Ishikawa (cell line): ENCODE measurements around the gene FBXO31.

ENCODE experiments used
- CEBPB ChIP-seq: IDR thresholded peaks from 2 replicates; pipeline ENCODE4 v1.6.1; 2012
- CREB1 ChIP-seq: IDR thresholded peaks from 2 replicates; pipeline ENCODE4 v1.6.1; 2012; ENCODE audit warnings: low read depth
- EGR1 ChIP-seq: IDR thresholded peaks from 2 replicates; pipeline ENCODE4 v1.6.1; 2012
- EP300 ChIP-seq: IDR thresholded peaks from 2 replicates; pipeline ENCODE4 v1.6.1; 2012; ENCODE audit warnings: borderline replicate concordance
- FOXM1 ChIP-seq: IDR thresholded peaks from 2 replicates; pipeline ENCODE4 v1.6.1; 2012; ENCODE audit warnings: low read depth, borderline replicate concordance
- MAX ChIP-seq: IDR thresholded peaks from 2 replicates; pipeline ENCODE4 v1.6.1; 2012
- NFIC ChIP-seq: IDR thresholded peaks from 2 replicates; pipeline ENCODE4 v1.6.1; 2012
- RAD21 ChIP-seq: IDR thresholded peaks from 2 replicates; pipeline ENCODE4 v1.6.1; 2012; ENCODE audit warnings: low read depth
- REST ChIP-seq: IDR thresholded peaks from 2 replicates; pipeline ENCODE4 v1.6.1; 2012; ENCODE audit warnings: low read depth, mild to moderate bottlenecking
- TAF1 ChIP-seq: IDR thresholded peaks from 2 replicates; pipeline ENCODE4 v1.6.1; 2012; ENCODE audit warnings: low read depth, mild to moderate bottlenecking
- TCF12 ChIP-seq: IDR thresholded peaks from 2 replicates; pipeline ENCODE4 v1.6.1; 2012; ENCODE audit warnings: low read depth
- TEAD4 ChIP-seq: IDR thresholded peaks from 2 replicates; pipeline ENCODE4 v1.6.1; 2012
- USF1 ChIP-seq: IDR thresholded peaks from 2 replicates; pipeline ENCODE4 v1.6.1; 2012
- YY1 ChIP-seq: IDR thresholded peaks from 2 replicates; pipeline ENCODE4 v1.6.1; 2012; ENCODE audit warnings: low read depth
- ZBTB7A ChIP-seq: IDR thresholded peaks from 2 replicates; pipeline ENCODE4 v1.6.1; 2012; ENCODE audit warnings: low read depth

FBXO31 gene

GRCh38 chr16:87323727-87324410 is 59.7 kb downstream of the FBXO31 start:
- TF ChIP-seq MAX (no peak), USF1 (no peak), FOXM1 (no peak), NFIC (no peak)

GRCh38 chr16:87322833-87323726 is 60.5 kb downstream of the FBXO31 start:
- no peak for TF ChIP-seq TAF1
- TF ChIP-seq TCF12, result no peak
- TF ChIP-seq NFIC, result no peak
- no peak for TF ChIP-seq REST
- TF ChIP-seq EGR1, result no peak
- no peak for TF ChIP-seq CREB1
- no peak for TF ChIP-seq EP300
- no peak for TF ChIP-seq ZBTB7A
- no peak for TF ChIP-seq MAX
- TF ChIP-seq RAD21, result no peak
- no peak for TF ChIP-seq TEAD4
- TF ChIP-seq USF1, result no peak
- TF ChIP-seq CEBPB, result no peak
- no peak for TF ChIP-seq YY1
- TF ChIP-seq FOXM1, result no peak

GRCh38 chr16:87322360-87322759 is 61.2 kb downstream of the FBXO31 start:
- TF ChIP-seq RAD21, result no peak

- TF ChIP-seq USF1, result no peak
- no peak for TF ChIP-seq CREB1
- no peak for TF ChIP-seq CEBPB
- no peak for TF ChIP-seq ZBTB7A
- no peak for TF ChIP-seq YY1
- no peak for TF ChIP-seq REST
- no peak for TF ChIP-seq RAD21
- no peak for TF ChIP-seq MAX
- TF ChIP-seq TCF12, result no peak
- TF ChIP-seq EP300, result no peak
- TF ChIP-seq EGR1, result no peak
- TF ChIP-seq FOXM1, result no peak
- no peak for TF ChIP-seq TAF1
- no peak for TF ChIP-seq NFIC
- TF ChIP-seq TEAD4, result no peak
Measured at GRCh38 chr16:87321336-87322107, 62.1 kb downstream of the FBXO31 start.
